Spleen (tissue), 7 donors: ENCODE data around the gene MANEAL.

Source experiments
- CTCF ChIP-seq, 11 experiments: fragments of 200-600 bp in 7 of 11; fragments of 450-650 bp in 4 of 11; sonication (generic) in 4 of 11; IDR thresholded peaks in 8 of 11; conservative IDR thresholded peaks in 3 of 11; 1 replicate in 7 of 11; 2 replicates in 4 of 11; pipeline versions ENCODE4 v1.4.0 to v1.8.0; 2016 to 2021; ENCODE audit warnings: antibody characterized with exemption in 11 of 11, inconsistent platforms in 4 of 11, mild to moderate bottlenecking in 1 of 11
- POLR2A ChIP-seq, 3 donors: fragments of 450-650 bp; IDR thresholded peaks; one replicate each; pipeline ENCODE4 v1.5.1; 2017; ENCODE audit warnings: antibody characterized with exemption in 3 of 3, mild to moderate bottlenecking in 1 of 3
- POLR2AphosphoS5 ChIP-seq, 3 donors: sonication (generic); formaldehyde crosslinking; IDR thresholded peaks; one replicate each; pipeline ENCODE4 v1.5.1; 2017; ENCODE audit warnings: antibody characterized with exemption in 3 of 3
- donor health status: DM: no; HTN: no; CAD: no; lungs with moderate emphysema.
- donor health status: DM: no; HTN: no; CAD: no.
- donor health status: DM: no; HTN: no; CAD: no.

DNA sequence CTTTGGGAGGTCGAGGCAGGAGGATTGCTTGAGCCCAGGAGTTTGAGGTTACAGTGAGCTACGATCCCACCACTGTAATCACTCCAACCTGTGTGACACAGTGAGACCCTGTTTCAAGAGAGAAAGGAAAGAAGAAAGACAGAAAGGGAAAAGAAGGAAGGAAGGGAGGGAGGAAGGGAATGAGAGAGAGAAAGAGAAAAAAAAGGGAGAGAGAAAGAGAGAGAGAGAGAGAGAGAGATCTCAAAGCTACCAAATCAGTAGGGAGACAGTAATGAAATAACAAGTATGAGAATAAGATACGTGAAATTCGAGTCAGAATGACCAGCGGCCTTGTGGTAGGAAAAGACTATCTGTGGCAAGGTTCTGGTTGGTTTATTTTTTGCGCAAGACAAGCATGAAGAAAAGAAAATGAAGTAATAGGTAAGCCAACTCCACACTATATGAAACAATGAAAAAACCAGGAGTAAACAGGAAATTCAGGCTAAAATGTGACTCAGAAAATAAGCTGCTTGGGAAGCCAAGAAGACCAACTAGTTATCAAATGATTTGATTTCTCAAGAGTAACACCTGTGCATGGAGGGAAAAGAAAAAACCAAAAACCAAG, 56.8 kb downstream of the MANEAL start:
- no peak for TF ChIP-seq CTCF (IDR thresholded peaks at IDR 0.05 in 8 of 11, conservative IDR thresholded peaks at IDR 0.05 in 3 of 11)
- TF ChIP-seq POLR2A (IDR thresholded peaks at IDR 0.05), result no peak
- no peak for TF ChIP-seq POLR2AphosphoS5 (IDR thresholded peaks at IDR 0.05)
